Stimulated activated CD4-positive, alpha-beta T cell treated with anti-CD3 and anti-CD28 coated beads, Interleukin-2, amount 100 ng/mL, for 24 hours (primary cell): Measurements from ENCODE around the gene APOL1.
"Not testable (repeated sequence)": the region's sequence is repeated elsewhere in the genome, so short reads cannot be mapped to it uniquely, and the experiment has no call there.

Source experiments
- DNase-seq, 2 donors: peaks; one replicate each; pipeline ENCODE4 v3.0.0-alpha.2; 2020

The APOL1 gene

GRCh38 chr22:36245805-36246356 is 7.1 kb upstream of the APOL1 start:
- DNase-seq: no peak

GRCh38 chr22:36246718-36247117 is 6.2 kb upstream of the APOL1 start:
- DNase-seq: no peak

GRCh38 chr22:36247955-36248354 is 5.0 kb upstream of the APOL1 start:
- no peak for DNase-seq

- no peak for DNase-seq
Measured at GRCh38 chr22:36249160-36249559, 3.8 kb upstream of the APOL1 start.

GRCh38 chr22:36250292-36250960 is 2.5 kb upstream of the APOL1 start:
- not testable (repeated sequence) for DNase-seq

GRCh38 chr22:36251979-36252608 is 839 bp upstream of the APOL1 start:
- DNase-seq: not testable (repeated sequence)

GRCh38 chr22:36253523-36254490 is 874 bp downstream of the APOL1 start:
- DNase-seq: peak; percentile 46 to 57

- DNase-seq: not testable (repeated sequence)
Measured at GRCh38 chr22:36255572-36255971, 2.6 kb downstream of the APOL1 start.

GRCh38 chr22:36256478-36256877 is 3.5 kb downstream of the APOL1 start:
- no peak for DNase-seq

- DNase-seq: no peak
Measured at GRCh38 chr22:36257308-36257707, 4.4 kb downstream of the APOL1 start.

- no peak for DNase-seq
Measured at GRCh38 chr22:36257948-36258670, 5.2 kb downstream of the APOL1 start.

- DNase-seq: peak; percentile 23 to 43
Measured at GRCh38 chr22:36258701-36259614, 6.0 kb downstream of the APOL1 start.

- no peak for DNase-seq
Measured at GRCh38 chr22:36259615-36260300, 6.8 kb downstream of the APOL1 start.

- not testable (repeated sequence) for DNase-seq
Measured at GRCh38 chr22:36261675-36262074, 8.7 kb downstream of the APOL1 start.

- not testable (repeated sequence) for DNase-seq
Measured at GRCh38 chr22:36262307-36262706, 9.4 kb downstream of the APOL1 start.

GRCh38 chr22:36263216-36263673 is 10.3 kb downstream of the APOL1 start:
- not testable (repeated sequence) for DNase-seq

GRCh38 chr22:36263886-36264664 is 11.1 kb downstream of the APOL1 start:
- not testable (repeated sequence) for DNase-seq

- DNase-seq: no peak
Measured at GRCh38 chr22:36267058-36267457, 14.1 kb downstream of the APOL1 start.

GRCh38 chr22:36267896-36268485 is 15.1 kb downstream of the APOL1 start:
- no peak for DNase-seq
